Vagina (tissue), 2 donors: Measurements from ENCODE around the gene GBF1. TPM values are rescaled to one million over a fixed set of nuclear protein-coding genes. Genes with fewer than 3 reads are reported as not detected.

Experiments used
- DNase-seq, 2 donors: peaks; one replicate each; pipeline ENCODE4 v3.0.0-alpha.2; 2017; ENCODE audit errors: extremely low spot score in 2 of 2
- H3K27ac ChIP-seq: fragments of 200-600 bp; sonication (generic); one replicate; pipeline ENCODE4 v1.5.1; 2019
- H3K27me3 ChIP-seq: fragments of 200-600 bp; sonication (generic); one replicate; pipeline ENCODE4 v1.5.1; 2019
- H3K36me3 ChIP-seq, 2 donors: fragments of 200-600 bp; sonication (generic); one replicate each; pipeline ENCODE4 v1.5.1; 2017 to 2019
- H3K4me1 ChIP-seq: fragments of 200-600 bp; sonication (generic); one replicate; pipeline ENCODE4 v1.5.1; 2019
- H3K4me3 ChIP-seq, 2 donors: fragments of 200-600 bp; sonication (generic); 1 replicate in 1 of 2; 2 replicates in 1 of 2; pipeline ENCODE4 v1.5.1; 2016 to 2019
- H3K9me3 ChIP-seq: fragments of 200-600 bp; sonication (generic); one replicate; pipeline ENCODE4 v1.5.1; 2019
- CTCF ChIP-seq, 3 experiments: fragments of 450-650 bp in 2 of 3; fragments of 200-600 bp in 1 of 3; sonication (generic) in 1 of 3; IDR thresholded peaks; one replicate each; pipeline ENCODE4 v1.5.1; 2017 to 2019; ENCODE audit warnings: antibody characterized with exemption in 3 of 3, mild to moderate bottlenecking in 2 of 3, moderate library complexity in 2 of 3
- POLR2A ChIP-seq, 2 donors: fragments of 450-650 bp; IDR thresholded peaks; one replicate each; pipeline ENCODE4 v1.6.1; 2017; ENCODE audit warnings: antibody characterized with exemption in 2 of 2, mild to moderate bottlenecking in 2 of 2, moderate library complexity in 2 of 2
- POLR2AphosphoS5 ChIP-seq, 2 donors: sonication (generic); formaldehyde crosslinking; IDR thresholded peaks; one replicate each; pipeline ENCODE4 v1.9.0; 2017; ENCODE audit warnings: antibody characterized with exemption in 2 of 2, mild to moderate bottlenecking in 2 of 2, low read depth in 1 of 2; ENCODE audit not compliant: insufficient read depth in 1 of 2
- intact Hi-C: fragments of 100-400 bp; cut with DNase I; formaldehyde crosslinking; loops from one replicate; pipeline ENCODE4 v1.15.1; 2023
- total RNA-seq: library from RNA; depleted of rRNA; stranded (reverse); fragments of >200 nt; gene quantifications from one replicate; pipeline ENCODE4 v1.2.3, GENCODE V29; 2016

The GBF1 gene
- total RNA-seq, 1 donor from 2014 or later, result 48.9 TPM

- Histone ChIP-seq H3K27me3 (no peaks in the 10 kb centered on the region), H3K27ac (no peak overlapping the region), H3K36me3 (peaks cover 0 to 34% of the 10 kb centered on the region in 2 donors), H3K4me1 (no peaks in the 10 kb centered on the region), H3K4me3 (no peak overlapping the region), H3K9me3 (no peaks in the 10 kb centered on the region)
- no peak for DNase-seq
- intact Hi-C loops, result loop anchor here (5.0 kb wide), 1 partner anchor 125 kb away; the partner anchor contains the start of gene ELOVL3
- TF ChIP-seq CTCF (IDR thresholded peaks at IDR 0.05), result peak; percentile 73 to 91 (median 74)
- no peak for TF ChIP-seq POLR2A (IDR thresholded peaks at IDR 0.05)
These were observed 106.9 kb downstream of the GBF1 start for GRCh38 chr10:102352066-102352715.

- DNase-seq, result no peak
- TF ChIP-seq POLR2AphosphoS5 (IDR thresholded peaks at IDR 0.05; ENCODE audit: insufficient read depth in 1 of 2, low read depth in 1 of 2), result no peak
- intact Hi-C loops, result loop anchor here (5.0 kb wide), 1 partner anchor 127 kb away; the partner anchor contains the start of gene ELOVL3
- Histone ChIP-seq H3K9me3 (no peaks in the 10 kb centered on the region), H3K27me3 (no peaks in the 10 kb centered on the region), H3K4me3 (no peak overlapping the region), H3K36me3 (peaks cover 0 to 55% of the 10 kb centered on the region in 2 donors), H3K27ac (no peak overlapping the region), H3K4me1 (no peaks in the 10 kb centered on the region)
These were observed 109.1 kb downstream of the GBF1 start for GRCh38 chr10:102354451-102354850.

GRCh38 chr10:102358712-102359382 lies 113.5 kb downstream of the GBF1 start:
- DNase-seq, result no peak
- TF ChIP-seq CTCF (IDR thresholded peaks at IDR 0.05), result no peak
- no peak for TF ChIP-seq POLR2A (IDR thresholded peaks at IDR 0.05)
- TF ChIP-seq POLR2AphosphoS5 (IDR thresholded peaks at IDR 0.05; ENCODE audit: insufficient read depth in 1 of 2, low read depth in 1 of 2), result no peak
- Histone ChIP-seq H3K27me3 (no peaks in the 10 kb centered on the region), H3K4me1 (no peaks in the 10 kb centered on the region), H3K9me3 (no peaks in the 10 kb centered on the region), H3K4me3 (no peak overlapping the region), H3K27ac (no peak overlapping the region), H3K36me3 (peaks cover 0 to 74% of the 10 kb centered on the region in 2 donors)
- intact Hi-C loops, result no loop called here

GRCh38 chr10:102367441-102367840 lies 122.1 kb downstream of the GBF1 start:
- DNase-seq, result no peak
- H3K36me3 ChIP-seq, result peaks cover 9 to 95% of the 10 kb centered on the region in 2 donors

GRCh38 chr10:102368077-102368476 lies 122.7 kb downstream of the GBF1 start:
- Histone ChIP-seq H3K4me1 (no peaks in the 10 kb centered on the region), H3K27ac (no peak overlapping the region), H3K4me3 (no peak overlapping the region), H3K27me3 (no peaks in the 10 kb centered on the region), H3K9me3 (no peaks in the 10 kb centered on the region), H3K36me3 (peaks cover 9 to 95% of the 10 kb centered on the region in 2 donors)
- no peak for DNase-seq
- TF ChIP-seq POLR2AphosphoS5 (IDR thresholded peaks at IDR 0.05; ENCODE audit: insufficient read depth in 1 of 2, low read depth in 1 of 2) (no peak), CTCF (IDR thresholded peaks at IDR 0.05) (no peak), POLR2A (IDR thresholded peaks at IDR 0.05) (no peak)
- intact Hi-C loops, result no loop called here

More at GRCh38 chr10:102367441-102367840, 122.1 kb downstream of the GBF1 start:
- H3K27me3 ChIP-seq, result no peaks in the 10 kb centered on the region
- no peaks in the 10 kb centered on the region for H3K9me3 ChIP-seq
- H3K27ac ChIP-seq, result no peak overlapping the region
- intact Hi-C loops, result no loop called here
- no peak for TF ChIP-seq POLR2AphosphoS5 (IDR thresholded peaks at IDR 0.05; ENCODE audit: insufficient read depth in 1 of 2, low read depth in 1 of 2)
- no peak for TF ChIP-seq CTCF (IDR thresholded peaks at IDR 0.05)
- no peak for TF ChIP-seq POLR2A (IDR thresholded peaks at IDR 0.05)
- no peak overlapping the region for H3K4me3 ChIP-seq
- H3K4me1 ChIP-seq, result no peaks in the 10 kb centered on the region
